SIG-M5 treated with dmso at 0.1 percent for 504 hours (cell line): ENCODE data around the gene EHMT1.
"Not testable (repeated sequence)": the region's sequence is repeated elsewhere in the genome, so short reads cannot be mapped to it uniquely, and the experiment has no call there.

Experiments
- DNase-seq: peaks from one replicate; lab custom pipeline; 2025; ENCODE audit not compliant: unreplicated experiment; lab: John Stamatoyannopoulos, UW

The EHMT1 gene

GRCh38 chr9:137880160-137880975 is 261.6 kb downstream of the EHMT1 start:
- no peak for DNase-seq

- DNase-seq = no peak
Measured at GRCh38 chr9:137880976-137881530, 262.2 kb downstream of the EHMT1 start.

- DNase-seq = no peak
Measured at GRCh38 chr9:137881591-137882505, 263.0 kb downstream of the EHMT1 start.

DNA sequence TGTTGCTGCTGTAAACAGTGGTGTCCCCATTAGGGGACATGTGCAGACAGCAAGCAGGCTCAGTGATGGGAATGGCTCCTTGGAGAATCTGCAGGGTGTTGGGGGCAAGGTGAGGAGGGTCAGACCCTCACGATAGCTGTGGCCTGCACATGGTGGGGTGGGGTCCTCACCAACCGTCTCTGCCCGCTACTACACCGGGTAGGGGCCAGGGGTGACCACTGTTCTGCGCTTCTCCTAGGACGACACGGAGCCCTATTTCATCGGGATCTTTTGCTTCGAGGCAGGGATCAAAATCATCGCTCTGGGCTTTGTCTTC is 263.7 kb downstream of the EHMT1 start:
- DNase-seq = no peak

DNA sequence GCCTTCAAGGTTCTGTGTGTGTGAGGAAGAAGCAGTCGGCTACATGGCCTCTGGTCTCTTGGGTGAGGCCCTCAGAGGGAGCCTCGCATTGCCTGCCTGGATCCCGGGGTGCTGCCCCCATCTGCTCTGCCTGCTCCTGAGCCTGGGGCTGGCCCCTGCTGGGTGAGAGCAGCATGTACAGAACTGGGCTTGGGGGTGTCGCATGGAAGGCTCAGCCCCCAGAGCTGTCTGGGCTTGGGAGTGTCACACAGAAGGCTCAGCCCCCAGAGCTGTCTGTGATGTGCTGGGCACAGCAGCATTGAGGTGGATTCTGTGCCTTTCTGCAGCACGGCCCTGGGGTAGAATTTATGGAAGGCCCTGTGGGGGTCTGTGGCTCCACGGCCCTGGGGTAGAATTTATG is 265.2 kb downstream of the EHMT1 start:
- DNase-seq = not testable (repeated sequence)

- not testable (repeated sequence) for DNase-seq
Measured at GRCh38 chr9:137884547-137884946, 265.7 kb downstream of the EHMT1 start.

- DNase-seq = not testable (repeated sequence)
Measured at GRCh38 chr9:137885121-137885520, 266.3 kb downstream of the EHMT1 start.
